ENCODE measurements around the gene SYDE1. TPM values are rescaled to one million over a fixed set of nuclear protein-coding genes. Genes with fewer than 3 reads are reported as not detected.

Gene SYDE1
- total RNA-seq, 1 donor from 2014 or later: 13.1 TPM

GRCh38 chr19:15129856-15130585, 22.8 kb downstream of the SYDE1 start:
- no peak for TF ChIP-seq CTCF (IDR thresholded peaks at IDR 0.05; ENCODE audit: borderline replicate concordance)
- no peak overlapping the region for H3K27ac ChIP-seq (replicated peaks)
- H3K27me3 ChIP-seq (ENCODE audit: low read depth): no peaks in the 10 kb centered on the region
- DNase-seq: no peak
- H3K4me1 ChIP-seq: peaks cover 8% of the 10 kb centered on the region
- H3K9me3 ChIP-seq (replicated peaks): no peaks in the 10 kb centered on the region
- no peaks in the 10 kb centered on the region for H3K36me3 ChIP-seq
- intact Hi-C loops (cut with micrococcal nuclease): no loop called here
- H3K4me3 ChIP-seq: no peak overlapping the region

DNA sequence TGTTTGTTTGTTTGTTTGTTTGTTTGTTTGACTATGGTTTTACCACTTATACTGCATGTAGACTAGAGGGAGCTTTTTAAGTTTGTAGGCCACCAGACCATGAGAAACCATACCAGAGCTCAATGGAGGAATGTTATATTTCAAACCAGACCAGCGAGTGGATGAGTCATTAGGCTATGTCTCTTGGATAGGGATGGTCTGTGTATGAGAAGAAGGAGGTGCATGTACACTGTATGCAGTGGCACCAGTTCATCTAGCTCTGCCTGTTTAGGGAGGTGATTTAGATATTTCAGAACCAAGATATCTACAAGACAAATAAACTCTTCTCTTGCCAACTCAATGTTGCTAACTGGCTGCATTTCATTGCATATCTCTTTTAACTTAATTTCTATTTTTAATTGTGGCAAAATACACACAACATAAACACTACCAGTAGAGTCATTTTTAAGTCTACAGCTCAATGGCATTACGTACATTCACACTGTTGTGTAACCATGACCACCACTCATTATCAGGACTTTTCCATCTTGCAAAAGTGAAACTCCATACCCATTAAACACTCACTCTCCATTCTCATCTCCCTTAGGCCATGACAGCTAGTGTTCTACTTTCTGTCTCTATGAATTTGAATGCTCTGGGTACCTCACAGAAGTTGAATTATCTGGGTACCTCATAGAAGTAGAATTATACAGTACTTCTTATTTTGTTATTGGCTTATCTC, 29.2 kb downstream of the SYDE1 start:
- Histone ChIP-seq H3K27me3 (ENCODE audit: low read depth) (peaks cover 15% of the 10 kb centered on the region), H3K4me3 (no peak overlapping the region), H3K36me3 (no peaks in the 10 kb centered on the region), H3K9me3 (replicated peaks) (peaks cover 11% of the 10 kb centered on the region), H3K4me1 (no peaks in the 10 kb centered on the region), H3K27ac (replicated peaks) (no peak overlapping the region)
- TF ChIP-seq CTCF (IDR thresholded peaks at IDR 0.05; ENCODE audit: borderline replicate concordance): no peak
- intact Hi-C loops (cut with micrococcal nuclease): no loop called here
- no peak for DNase-seq

GRCh38 chr19:15137777-15138176, 30.6 kb downstream of the SYDE1 start:
- no peaks in the 10 kb centered on the region for H3K4me1 ChIP-seq
- peaks cover 11% of the 10 kb centered on the region for H3K9me3 ChIP-seq (replicated peaks)
- no peak for TF ChIP-seq CTCF (IDR thresholded peaks at IDR 0.05; ENCODE audit: borderline replicate concordance)
- peaks cover 19% of the 10 kb centered on the region for H3K27me3 ChIP-seq (ENCODE audit: low read depth)
- DNase-seq: no peak
- intact Hi-C loops (cut with micrococcal nuclease): no loop called here
- no peak overlapping the region for H3K27ac ChIP-seq (replicated peaks)
- H3K4me3 ChIP-seq: no peak overlapping the region
- H3K36me3 ChIP-seq: no peaks in the 10 kb centered on the region

GRCh38 chr19:15138427-15138826, 31.2 kb downstream of the SYDE1 start:
- intact Hi-C loops (cut with micrococcal nuclease): no loop called here
- H3K36me3 ChIP-seq: no peaks in the 10 kb centered on the region
- DNase-seq: no peak
- TF ChIP-seq CTCF (IDR thresholded peaks at IDR 0.05; ENCODE audit: borderline replicate concordance): no peak
- peaks cover 19% of the 10 kb centered on the region for H3K27me3 ChIP-seq (ENCODE audit: low read depth)
- H3K4me3 ChIP-seq: no peak overlapping the region
- peaks cover 11% of the 10 kb centered on the region for H3K9me3 ChIP-seq (replicated peaks)
- H3K4me1 ChIP-seq: no peaks in the 10 kb centered on the region
- H3K27ac ChIP-seq (replicated peaks): no peak overlapping the region

DNA sequence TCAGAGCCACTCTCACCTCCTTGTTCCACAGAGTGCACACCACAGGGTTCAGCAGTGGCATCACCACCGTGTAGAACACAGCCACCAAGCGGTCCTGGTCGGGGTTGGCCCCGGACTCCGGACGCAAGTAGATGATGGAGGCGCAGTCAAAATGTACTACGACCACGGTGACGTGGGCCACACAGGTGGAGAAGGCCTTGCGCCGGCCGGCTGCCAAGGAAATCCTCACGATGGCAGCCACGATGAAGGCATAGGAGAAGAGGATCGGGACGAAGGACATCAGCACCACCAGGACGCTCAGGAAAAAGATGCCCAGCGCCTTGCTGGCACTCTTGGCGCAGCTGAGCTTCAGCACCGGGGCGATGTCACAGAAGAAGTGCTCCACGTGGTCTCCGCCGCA, 33.9 kb downstream of the SYDE1 start:
- intact Hi-C loops (cut with micrococcal nuclease): no loop called here
- H3K36me3 ChIP-seq: no peaks in the 10 kb centered on the region
- H3K9me3 ChIP-seq (replicated peaks): peaks cover 18% of the 10 kb centered on the region
- DNase-seq: no peak
- no peak overlapping the region for H3K27ac ChIP-seq (replicated peaks)
- H3K27me3 ChIP-seq (ENCODE audit: low read depth): peaks cover 19% of the 10 kb centered on the region
- no peaks in the 10 kb centered on the region for H3K4me1 ChIP-seq
- H3K4me3 ChIP-seq: no peak overlapping the region
- no peak for TF ChIP-seq CTCF (IDR thresholded peaks at IDR 0.05; ENCODE audit: borderline replicate concordance)

All from left ventricle myocardium inferior (tissue), 1 donor.